ENCODE measurements around the gene CYP1B1.

The CYP1B1 gene

DNA sequence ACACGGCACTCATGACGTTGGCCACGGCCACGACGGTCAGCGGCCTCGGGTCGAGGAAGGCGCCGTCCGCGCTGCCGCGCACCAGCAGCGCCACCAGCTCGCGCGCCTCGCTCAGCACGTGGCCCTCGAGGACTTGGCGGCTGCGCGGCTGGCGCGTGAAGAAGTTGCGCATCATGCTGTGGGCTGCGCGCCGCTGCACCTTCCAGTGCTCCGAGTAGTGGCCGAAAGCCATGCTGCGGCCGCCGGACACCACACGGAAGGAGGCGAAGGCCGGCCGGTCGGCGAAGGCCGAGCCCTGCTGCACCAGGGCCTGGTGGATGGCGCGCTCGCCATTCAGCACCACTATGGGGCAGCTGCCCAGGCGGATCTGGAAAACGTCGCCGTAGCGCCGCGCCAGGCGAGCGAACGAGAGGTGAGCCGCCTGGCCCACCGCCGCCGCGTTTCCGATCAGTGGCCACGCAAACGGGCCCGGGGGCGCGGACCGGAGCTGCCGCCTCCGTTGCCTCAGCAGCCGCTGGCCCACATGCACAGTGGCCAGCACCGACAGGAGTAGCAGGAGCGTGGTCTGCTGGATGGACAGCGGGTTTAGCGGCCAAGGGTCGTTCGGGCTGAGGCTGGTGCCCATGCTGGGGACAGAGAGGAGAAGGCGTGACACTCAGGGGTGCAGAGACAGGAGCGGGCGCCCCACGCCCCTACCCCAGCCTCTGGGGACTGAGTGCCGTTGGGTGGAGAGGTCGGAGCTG is 1.0 kb downstream of the CYP1B1 start:
- DNase-seq (ENCODE audit: low spot score): no peak

DNA sequence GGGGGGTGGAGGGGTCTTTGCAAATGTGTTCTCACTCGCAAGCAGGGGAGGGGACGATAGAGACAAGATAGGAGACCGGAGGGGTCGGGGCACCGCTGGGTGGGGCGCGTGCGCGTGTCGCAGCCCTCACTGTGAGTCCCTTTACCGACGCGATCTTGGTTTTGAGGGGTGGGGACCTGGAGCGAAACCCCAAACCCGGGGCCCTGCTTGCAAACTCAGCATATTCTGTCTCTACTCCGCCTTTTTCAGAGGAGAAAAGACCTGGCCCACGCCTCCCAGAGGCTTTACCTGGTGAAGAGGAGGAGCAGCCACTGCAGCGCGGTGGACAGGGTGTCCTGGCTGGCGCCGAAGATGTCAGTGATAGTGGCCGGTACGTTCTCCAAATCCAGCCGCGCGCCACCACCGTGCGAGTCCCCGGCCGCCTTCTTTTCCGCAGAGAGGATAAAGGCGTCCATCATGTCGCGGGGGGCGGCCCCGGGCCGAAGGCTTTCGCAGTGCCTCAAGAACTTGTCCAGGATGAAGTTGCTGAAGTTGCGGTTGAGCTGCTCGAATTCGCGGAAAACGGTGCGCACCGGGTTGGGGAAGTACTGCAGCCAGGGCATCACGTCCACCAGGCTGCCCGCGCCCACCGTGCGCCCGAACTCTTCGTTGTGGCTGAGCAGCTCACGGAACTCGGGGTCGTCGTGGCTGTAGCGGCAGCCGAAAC is 1.7 kb downstream of the CYP1B1 start:
- no peak for DNase-seq (ENCODE audit: low spot score)

DNA sequence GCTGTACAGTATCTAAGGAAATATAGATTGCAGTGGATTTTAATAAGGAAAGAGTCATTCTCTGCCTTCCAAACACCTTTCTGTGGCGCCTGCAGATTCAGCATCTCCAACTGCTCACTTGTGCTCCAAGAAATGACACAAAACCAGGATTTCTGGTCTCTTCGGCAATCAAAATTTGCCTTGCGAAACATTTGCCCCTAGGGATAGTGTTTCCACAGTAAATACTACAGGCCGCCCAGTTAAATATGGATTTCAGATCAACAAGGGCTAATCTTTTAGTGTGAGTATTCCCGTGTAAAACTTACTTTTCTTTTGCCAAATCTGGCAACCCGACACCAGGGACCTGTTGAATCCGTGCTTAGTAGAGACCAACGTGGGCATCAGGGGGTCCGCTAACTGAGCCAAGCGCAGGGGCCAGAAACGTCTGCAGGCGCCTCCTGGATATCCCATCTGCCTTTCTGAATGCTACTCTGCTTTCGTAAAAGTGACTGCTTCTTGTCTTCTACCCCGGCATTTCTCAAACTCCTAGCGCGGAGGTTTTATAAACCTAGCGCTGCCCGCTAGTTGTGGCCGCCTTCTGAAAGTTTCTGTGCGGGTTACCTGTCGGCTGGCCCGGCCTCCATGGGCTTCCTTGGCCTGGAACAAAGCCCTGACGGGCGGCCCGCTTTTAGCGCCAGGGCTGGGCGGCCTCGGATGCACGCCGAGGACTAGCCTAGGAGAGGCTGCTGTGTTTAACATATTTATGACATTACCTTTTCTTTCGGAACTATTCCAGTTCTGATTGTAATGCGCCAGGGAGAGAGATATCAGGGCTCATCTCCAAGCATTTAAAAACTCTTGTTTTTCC is 2.5 kb downstream of the CYP1B1 start:
- DNase-seq (ENCODE audit: low spot score): no peak

DNA sequence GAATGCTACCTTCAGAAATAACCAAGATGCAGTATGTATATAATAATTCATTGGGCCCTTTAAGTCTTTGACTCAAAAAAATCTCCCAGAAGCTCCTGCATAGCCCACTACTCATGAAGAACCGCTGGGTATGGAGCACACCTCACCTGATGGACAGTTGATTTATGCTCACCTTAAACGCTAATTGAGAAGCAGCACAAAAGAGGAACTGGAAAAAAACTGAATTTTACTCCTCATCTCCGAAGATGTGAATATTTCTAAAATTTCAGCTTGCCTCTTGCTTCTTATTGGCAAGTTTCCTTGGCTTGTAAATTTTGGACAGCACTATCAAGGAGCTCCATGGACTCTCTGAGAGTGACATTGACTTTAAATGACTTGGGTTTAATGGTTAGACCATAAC is 5.5 kb downstream of the CYP1B1 start:
- DNase-seq (ENCODE audit: low spot score): no peak

DNA sequence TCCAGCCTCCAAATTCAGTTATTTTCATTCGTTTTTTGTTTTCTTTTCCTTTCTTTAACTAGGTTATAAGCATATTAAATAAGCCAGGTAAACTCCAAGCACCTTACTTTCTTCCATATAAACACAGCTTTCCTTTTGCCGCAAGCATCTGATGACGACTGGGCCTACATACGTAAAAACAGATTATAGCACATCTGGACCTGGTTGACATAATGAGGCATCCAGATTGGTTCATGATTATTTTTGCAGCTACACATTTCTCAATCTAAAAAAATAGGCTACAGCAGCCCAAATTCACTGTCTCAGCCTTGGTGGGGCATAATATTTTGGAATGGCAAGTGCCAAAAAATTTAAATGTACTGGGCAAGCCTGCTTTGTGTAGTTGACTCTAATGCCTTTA is 7.7 kb downstream of the CYP1B1 start:
- no peak for DNase-seq (ENCODE audit: low spot score)

DNA sequence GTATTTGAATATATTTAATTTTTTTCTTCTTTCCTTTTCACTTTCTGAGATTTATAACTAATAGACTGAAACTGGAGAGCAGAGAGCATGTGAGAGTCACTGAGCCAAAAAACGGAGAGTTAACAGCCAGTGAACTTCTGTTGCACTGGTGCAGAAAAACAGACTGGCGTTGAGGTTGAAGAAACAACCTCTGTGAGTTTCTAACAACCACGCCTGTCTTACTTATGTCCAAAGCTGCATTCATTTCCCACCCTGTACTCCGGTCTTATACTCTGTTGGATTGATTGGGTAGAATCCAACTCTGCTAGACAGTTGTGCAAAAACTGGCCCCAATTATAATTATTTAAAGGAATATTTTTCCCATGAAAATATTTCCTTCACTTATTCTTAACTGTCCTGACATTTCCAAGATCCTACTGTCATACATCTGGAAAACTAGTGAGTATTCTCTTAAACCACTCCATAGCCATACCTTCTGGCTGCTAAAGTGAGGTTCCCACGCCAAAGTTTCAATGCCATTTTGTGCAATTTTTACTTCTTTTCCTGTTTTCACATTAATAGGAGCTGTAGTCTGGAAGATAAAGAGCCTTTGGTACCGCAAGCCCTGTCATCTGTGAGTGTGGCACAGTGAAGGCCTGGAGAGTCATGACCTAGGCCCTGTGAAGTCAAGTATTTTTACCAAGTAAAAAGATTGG is 9.4 kb downstream of the CYP1B1 start:
- no peak for DNase-seq (ENCODE audit: low spot score)

DNA sequence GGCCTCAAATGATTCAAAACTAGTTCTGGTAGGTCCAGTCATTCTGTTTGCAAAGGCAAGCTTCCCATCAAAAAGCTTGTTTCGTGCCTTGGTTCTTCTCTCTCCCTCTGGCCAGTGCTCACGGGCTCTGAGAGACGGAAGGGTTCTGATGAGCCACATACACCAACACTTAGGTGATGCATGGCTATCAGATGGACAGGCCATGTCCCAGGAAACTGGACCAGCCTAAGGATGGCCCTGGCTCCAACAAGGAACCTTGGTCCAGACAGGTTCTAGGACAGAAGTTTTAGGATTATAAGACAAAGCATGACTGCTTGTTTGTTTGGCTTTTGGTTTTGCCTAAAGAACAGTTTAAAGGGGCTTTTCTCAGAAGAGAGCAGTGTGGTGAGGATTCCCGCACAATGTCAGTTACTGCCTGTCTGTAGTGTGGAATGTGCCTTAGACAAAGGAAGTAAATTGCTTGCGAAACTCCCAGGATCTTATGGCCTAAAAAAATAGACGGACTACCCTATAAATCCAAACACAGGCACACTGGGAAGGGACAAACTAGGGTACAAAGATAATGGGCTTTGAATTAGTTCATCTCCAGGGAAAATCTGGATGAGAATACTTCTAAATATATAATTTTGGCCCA is 10.3 kb downstream of the CYP1B1 start:
- no peak for DNase-seq (ENCODE audit: low spot score)

DNA sequence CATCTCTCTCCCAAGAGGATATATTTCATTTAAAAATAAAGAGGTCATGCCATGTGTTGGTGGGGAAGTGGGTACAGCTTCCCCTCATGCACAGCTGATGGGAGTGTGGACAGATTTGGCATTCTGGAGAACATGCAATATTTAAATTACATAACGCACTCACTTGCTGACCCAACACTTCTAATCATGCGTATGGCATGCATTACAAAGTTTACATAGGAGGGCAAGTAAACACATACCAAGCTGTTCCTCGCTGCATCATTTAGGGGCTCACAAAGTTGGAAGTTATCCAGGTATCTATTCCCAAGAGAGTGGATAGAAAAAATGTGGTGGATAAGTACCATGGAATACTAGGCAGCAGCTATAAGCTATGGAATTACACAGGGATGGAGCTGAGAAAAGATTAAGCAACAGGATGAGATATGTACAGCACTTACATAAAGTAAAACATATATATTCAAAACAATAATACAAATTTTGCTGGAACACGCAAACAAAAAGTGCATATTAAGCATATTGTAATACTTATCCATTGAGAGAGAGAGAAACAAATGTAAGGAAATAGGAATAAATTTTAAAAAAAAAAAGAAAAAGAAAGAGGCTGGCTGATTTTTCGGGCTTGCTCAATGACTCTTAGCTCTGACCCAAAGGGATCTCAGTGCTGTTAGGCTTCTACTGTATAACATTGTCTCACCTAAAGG is 11.0 kb downstream of the CYP1B1 start:
- no peak for DNase-seq (ENCODE audit: low spot score)

DNA sequence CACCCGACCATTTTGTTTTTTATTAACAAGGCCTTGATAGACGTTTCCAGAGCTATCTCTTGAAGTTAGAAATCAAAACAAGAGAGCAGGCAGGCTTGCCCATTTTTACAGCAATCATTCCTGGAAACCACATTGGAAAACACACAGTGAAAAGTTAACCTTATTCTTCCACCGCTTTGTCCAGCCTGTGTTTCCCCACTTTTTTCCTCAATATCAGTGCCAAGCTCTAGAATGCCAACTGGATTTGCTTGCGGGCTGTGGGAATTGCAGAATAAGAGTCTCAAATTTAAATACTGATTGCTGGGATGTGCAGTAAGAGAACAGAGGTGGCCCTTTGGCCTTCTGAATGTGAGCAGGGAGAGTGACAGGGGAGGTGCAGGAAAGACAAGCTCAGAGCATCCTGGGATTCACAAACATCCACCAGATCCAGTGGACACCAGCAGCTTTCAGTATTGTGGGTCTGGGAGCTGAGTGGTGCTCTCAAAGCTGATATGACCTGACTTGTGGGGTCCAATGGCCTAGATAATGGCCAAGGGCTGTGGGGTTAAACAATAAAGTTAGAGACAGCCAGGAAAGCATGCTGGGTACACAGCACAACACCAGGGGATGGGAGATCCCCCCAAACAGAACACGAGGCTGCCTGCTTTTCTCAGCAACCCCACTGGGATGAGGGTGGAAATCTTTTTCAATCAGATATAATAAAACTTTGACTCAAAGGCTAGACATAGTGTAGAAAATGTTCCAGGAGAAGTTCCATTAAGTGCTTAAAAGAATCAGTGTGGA is 15.5 kb downstream of the CYP1B1 start:
- no peak for DNase-seq (ENCODE audit: low spot score)

DNA sequence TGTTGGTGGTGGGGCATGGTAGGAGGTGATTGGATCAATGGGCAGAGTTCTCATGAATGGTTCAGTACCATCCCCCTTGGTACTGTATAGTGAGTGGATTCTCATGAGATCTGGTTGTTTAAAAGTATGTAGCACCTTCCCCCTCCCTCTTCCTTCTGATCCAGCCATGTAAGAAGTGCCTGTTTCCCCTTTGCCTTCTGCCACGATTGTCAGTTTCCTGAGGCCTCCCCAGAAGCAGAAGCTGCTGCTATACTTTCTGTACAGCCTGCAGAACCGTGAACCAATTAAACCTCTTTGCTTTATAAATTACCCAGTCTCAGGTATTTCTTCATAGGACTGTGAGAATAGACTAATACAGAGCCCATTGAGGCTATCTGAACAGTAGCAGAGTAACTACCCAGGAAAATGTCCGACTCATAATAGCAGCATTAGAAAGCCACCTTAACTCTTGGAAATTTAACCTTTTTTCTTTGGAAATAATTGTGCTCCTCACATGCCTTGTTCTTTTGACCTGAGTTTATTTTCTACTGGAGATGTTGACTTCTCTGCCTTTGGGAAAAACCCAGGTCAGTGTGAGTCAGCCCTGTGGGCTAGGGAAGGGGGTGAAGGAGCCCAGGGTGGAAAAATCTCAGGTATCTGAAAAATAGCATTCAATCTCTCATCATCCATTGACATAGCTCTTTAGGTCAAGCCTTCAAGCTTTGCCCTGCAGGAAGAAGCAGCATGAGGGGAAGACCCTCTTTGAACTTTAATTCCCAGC is 18.1 kb downstream of the CYP1B1 start:
- DNase-seq (ENCODE audit: low spot score): no peak

DNA sequence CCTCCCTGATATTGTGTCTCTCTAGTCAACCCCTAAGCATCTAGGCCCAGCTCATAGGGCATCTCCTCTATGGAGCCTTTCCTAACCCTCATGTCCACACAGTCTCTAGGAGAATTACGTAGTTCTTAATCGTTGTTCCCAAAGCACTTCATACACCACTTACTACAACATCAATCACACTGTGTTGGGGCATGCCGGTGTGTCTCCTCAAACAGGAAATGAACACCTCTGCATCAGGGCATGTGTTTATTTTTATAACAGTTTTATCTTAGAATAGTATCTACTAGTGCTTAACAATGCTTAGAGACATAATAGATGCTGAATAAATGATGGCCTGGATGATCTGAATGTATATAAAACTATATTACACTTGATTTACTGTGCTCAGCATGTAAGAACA is 19.7 kb downstream of the CYP1B1 start:
- DNase-seq (ENCODE audit: low spot score): no peak

DNA sequence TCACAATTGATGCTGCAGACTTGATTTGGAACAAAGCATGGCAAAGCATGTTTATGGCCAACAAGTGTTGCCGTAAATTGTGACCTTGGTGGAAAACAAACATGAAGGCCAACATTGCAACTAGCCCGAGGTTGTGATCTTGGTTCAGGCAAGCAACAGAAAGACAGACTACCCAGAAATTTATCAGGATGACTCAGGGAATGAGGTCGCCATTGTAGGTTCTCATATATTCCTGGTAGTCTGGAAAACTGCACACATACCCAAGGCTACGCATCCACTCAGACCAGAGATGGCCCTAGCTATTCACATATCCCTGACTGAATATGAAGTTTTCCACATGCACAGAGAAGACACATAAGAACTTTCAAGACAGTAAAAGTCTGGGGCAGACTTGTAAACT is 30.1 kb downstream of the CYP1B1 start:
- DNase-seq (ENCODE audit: low spot score): no peak

DNA sequence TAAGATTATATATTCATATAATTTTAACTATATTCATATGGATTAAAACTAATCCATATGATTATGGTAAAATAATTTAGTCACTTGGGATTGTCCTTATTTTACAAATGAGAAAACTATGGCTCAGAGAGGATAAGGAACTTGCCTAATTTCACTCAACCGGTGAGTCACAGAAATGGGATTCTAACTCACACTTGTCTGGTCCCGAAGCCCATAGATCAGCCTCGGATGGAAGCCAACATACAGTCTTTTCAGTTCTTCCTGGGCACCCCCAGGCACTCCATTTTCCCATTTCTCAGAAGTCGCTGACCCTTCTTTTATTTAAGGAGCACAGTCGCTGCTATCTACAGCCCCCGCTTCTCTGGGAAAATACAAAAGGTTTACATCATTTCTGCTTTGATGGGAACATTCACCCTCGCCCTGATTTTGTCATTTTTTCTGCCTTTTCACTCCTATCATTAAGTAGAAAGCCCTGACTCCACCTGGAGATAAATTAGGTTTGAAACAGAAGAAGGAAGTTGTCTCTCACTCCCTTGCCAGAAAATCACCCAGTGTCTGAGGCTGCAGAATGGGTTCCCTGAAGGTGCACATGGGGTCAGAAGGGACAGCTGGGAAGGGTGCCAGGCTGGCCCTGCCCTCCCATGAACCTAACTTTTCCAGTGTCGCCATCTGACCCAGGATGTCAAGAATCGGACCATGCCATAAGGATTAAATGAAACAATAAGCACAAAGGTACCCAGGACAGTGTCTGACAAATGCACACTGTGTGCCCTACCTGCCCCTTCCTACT is 36.6 kb downstream of the CYP1B1 start:
- no peak for DNase-seq (ENCODE audit: low spot score)

DNA sequence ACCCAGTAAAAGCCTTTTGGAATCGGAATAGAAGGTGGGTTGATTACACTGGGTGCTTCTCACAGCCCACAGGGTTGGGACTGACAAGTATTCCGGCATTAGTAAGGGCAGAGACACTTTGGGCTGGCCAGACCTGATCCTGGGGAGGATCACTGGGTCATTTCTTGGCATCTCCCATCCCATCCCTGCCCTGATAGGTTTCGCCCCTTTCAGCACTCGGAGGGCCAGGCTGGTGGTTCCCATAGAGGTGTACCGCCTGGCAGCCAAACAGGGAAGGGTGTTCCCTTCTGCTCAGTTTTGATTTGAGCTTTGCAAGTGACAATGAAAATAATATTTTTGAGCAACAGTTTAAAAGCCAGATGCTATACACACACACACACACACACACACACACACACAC is 37.3 kb downstream of the CYP1B1 start:
- DNase-seq (ENCODE audit: low spot score): no peak

DNA sequence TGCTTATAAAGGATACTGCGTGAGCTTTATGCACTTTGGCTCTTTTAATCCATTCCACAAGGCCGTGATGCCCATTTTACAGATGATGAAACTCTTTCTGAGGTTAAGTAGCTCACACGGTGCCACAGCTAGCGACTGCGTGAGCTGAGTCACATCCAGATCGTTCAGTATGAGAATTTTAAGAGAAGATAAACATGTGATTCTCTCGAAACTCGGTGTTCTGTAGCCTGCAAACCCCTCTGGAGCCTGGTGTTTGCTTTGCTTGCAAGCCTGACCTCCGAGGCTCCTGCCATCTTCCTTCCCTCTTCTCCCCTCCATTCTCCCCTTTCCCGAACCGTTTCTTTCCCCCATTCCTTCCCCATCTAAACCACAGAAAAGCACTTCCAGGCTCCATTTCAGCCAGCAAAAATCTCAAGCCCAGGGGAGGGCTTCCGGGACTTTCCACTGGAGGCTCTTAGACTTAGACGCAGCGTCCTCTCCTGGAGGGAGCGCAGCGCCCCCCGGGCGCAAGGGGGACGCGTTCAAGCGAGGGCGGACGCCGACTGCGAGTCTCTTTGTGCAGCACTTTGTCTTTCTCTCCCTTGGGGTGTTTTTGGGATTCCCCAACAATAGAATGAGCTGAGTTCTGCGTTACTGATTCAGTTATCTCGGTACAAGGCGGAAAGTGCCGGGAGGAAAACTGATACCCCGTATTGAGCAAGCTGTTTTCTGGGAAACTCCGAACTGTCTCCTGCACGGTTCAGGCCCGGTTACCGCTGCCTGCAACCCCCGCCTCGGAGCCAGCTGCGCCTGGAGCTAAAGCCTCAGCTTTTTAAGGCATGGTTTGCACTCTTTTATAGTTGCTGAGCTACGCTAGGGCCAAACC is 38.0 kb downstream of the CYP1B1 start:
- DNase-seq (ENCODE audit: low spot score): peak; percentile 2

DNA sequence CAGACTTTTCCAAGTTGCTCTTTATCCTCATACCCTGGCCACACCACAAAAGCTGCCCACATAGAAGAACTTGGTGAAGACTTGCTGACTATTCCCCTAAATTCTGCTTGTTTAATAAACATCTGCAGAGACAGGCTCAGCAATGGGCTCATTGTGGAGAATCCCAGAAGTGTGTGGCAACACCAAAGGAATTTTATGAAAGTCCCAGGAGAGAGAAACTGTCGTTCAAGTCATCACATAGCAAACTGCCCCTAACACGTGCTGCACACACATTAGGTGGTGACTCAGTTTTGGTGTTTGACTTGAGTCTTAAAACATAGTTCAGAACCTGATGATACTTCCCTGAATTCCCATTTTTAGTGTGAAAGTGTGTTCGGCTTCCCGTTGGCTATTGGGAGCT is 38.6 kb downstream of the CYP1B1 start:
- DNase-seq (ENCODE audit: low spot score): no peak

DNA sequence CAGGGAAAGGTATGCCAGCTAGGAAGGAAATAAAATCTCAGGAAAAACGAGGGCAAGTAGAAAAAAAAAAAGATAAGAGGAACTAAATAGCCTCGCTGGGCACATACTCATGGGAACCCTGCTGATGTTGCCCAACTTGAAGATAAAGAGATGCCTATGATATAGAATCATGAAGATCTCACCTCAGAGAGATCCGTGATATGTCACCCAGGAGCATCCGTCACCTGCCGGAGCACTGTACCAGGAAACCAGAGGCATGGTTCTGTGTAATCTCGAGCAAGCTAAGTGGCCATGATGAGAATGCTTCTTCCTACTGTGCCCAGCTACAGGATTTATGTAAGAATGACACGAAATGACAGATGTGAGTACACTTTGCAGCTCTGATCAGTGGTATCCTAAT is 40.0 kb downstream of the CYP1B1 start:
- no peak for DNase-seq (ENCODE audit: low spot score)

DNA sequence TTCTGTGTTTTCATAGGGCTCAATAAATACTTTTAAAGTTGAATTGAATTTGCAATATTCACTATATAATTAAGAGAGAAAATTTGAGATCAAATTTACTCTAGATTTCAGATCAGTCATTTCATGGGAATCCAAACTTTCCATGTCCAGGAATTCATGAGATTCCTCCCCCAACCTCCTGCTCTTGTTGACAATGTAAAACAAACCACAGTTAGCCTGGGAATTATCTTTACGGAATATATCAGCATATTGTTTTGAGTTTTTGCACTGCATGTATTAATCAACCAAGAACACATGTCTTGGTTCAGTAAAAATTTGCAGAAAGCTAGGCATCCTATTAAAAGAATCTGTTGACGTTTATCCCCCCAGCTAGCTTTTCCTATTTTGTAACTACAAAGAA is 42.3 kb downstream of the CYP1B1 start:
- DNase-seq (ENCODE audit: low spot score): no peak
